ENCODE results near the gene THSD7B.

THSD7B gene

GRCh38 chr2:137700681-137701080, 935.3 kb downstream of the THSD7B start:
- no peaks in the 10 kb centered on the region for H3K36me3 Mint-ChIP-seq (ENCODE audit: low read depth)
- TF ChIP-seq, protein P1, sequence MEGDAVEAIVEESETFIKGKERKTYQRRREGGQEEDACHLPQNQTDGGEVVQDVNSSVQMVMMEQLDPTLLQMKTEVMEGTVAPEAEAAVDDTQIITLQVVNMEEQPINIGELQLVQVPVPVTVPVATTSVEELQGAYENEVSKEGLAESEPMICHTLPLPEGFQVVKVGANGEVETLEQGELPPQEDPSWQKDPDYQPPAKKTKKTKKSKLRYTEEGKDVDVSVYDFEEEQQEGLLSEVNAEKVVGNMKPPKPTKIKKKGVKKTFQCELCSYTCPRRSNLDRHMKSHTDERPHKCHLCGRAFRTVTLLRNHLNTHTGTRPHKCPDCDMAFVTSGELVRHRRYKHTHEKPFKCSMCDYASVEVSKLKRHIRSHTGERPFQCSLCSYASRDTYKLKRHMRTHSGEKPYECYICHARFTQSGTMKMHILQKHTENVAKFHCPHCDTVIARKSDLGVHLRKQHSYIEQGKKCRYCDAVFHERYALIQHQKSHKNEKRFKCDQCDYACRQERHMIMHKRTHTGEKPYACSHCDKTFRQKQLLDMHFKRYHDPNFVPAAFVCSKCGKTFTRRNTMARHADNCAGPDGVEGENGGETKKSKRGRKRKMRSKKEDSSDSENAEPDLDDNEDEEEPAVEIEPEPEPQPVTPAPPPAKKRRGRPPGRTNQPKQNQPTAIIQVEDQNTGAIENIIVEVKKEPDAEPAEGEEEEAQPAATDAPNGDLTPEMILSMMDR (IDR thresholded peaks at IDR 0.05), result no peak
- H3K27me3 Mint-ChIP-seq (ENCODE audit: low read depth, poor library complexity), result no peaks in the 10 kb centered on the region
- no peaks in the 10 kb centered on the region for H3K4me1 Mint-ChIP-seq
- peaks cover 4% of the 10 kb centered on the region for H3K9me3 Mint-ChIP-seq
- no peak overlapping the region for H3K27ac Mint-ChIP-seq
- no peak overlapping the region for H3K4me3 Mint-ChIP-seq
- no peak for DNase-seq

DNA sequence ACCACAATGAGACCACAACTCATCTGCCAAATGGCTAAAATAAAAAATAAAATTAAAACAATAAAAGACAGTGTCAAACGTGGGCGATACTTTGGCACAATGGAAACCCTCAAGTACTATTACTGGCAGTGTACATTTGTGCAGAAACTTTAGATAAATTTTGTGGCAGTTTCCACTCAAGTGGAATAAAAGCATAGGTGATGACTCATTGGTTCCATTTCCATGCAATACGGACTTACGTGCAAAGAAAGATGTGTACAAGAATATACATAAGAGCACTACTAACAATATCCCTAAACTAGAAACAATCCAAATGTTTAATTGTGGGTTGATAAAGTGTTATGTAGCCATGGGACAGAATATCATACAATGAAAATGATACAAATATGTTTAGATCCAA, 940.0 kb downstream of the THSD7B start:
- no peaks in the 10 kb centered on the region for H3K4me1 Mint-ChIP-seq
- no peaks in the 10 kb centered on the region for H3K36me3 Mint-ChIP-seq (ENCODE audit: low read depth)
- TF ChIP-seq, protein P1 (IDR thresholded peaks at IDR 0.05), result no peak
- DNase-seq, result no peak
- H3K4me3 Mint-ChIP-seq, result no peak overlapping the region
- H3K27ac Mint-ChIP-seq, result no peak overlapping the region
- H3K9me3 Mint-ChIP-seq, result peaks cover under 1% of the 10 kb centered on the region
- H3K27me3 Mint-ChIP-seq (ENCODE audit: low read depth, poor library complexity), result peaks cover 4% of the 10 kb centered on the region

DNA sequence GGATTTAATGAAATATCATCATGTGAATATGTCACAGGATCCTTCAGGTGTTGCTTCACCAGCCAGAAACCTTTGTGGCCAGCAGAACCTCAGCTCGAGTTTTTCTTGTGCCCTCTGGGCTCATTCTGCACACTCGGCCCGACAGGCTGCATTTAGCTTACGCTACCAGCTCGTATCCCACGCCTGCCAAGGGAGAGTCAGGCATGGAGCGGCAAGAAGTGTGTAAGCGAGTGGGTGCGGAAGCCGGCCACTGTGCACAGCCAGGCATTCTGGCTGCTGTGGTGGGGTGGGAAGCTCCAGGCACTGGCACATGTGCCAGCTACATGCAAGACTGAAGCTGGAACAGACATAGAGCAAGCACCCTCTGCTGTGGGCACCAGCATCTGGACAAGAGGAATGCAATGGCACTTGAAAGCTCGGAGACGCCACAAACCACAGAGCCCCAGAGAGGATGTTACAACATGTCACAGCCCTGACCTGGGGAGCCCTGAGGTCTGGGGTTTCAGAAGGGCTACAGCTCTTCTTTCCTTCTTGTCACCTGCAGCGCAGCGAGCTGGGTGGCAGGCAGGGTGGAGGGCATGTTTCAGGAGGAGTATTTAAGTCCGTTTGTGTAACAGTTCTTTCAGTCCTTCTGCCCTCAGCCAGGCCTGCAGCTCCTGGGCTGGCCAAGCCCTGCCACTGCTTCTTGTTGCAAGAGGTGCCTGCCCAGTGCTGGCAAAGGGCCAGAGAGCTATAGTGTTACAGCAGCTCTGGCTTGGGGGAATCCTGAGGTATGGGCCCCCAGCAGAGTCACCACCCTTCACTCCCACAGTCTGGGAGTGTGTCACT, 941.7 kb downstream of the THSD7B start:
- H3K27me3 Mint-ChIP-seq (ENCODE audit: low read depth, poor library complexity), result peaks cover 6% of the 10 kb centered on the region
- TF ChIP-seq, protein P1 (IDR thresholded peaks at IDR 0.05), result no peak
- H3K27ac Mint-ChIP-seq, result no peak overlapping the region
- H3K4me3 Mint-ChIP-seq, result no peak overlapping the region
- DNase-seq, result no peak
- peaks cover 15% of the 10 kb centered on the region for H3K9me3 Mint-ChIP-seq
- no peaks in the 10 kb centered on the region for H3K4me1 Mint-ChIP-seq
- no peaks in the 10 kb centered on the region for H3K36me3 Mint-ChIP-seq (ENCODE audit: low read depth)

DNA sequence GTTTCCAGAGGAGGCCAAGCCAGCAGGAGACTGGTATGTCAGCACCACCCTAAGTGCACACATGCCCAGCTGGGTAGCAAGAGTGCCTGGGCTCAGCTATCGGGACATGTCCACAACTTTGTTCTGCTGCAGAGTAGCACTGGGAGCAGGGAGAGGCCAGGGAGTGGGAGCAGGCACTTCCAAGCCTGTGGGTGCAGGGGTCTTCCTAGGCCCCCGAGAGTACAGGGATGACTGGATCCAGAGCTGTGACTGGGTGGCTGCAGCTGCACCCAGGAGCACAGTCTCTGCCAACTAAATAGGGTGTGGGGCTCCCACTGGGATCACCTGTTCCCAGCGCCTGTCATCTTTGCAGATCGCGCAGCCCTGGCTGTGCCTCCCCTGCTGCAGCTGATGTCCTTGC, 943.0 kb downstream of the THSD7B start:
- H3K27me3 Mint-ChIP-seq (ENCODE audit: low read depth, poor library complexity), result peaks cover 6% of the 10 kb centered on the region
- peaks cover 15% of the 10 kb centered on the region for H3K9me3 Mint-ChIP-seq
- H3K4me1 Mint-ChIP-seq, result no peaks in the 10 kb centered on the region
- no peaks in the 10 kb centered on the region for H3K36me3 Mint-ChIP-seq (ENCODE audit: low read depth)
- TF ChIP-seq, protein P1 (IDR thresholded peaks at IDR 0.05), result no peak
- DNase-seq, result no peak
- H3K4me3 Mint-ChIP-seq, result no peak overlapping the region
- H3K27ac Mint-ChIP-seq, result no peak overlapping the region

DNA sequence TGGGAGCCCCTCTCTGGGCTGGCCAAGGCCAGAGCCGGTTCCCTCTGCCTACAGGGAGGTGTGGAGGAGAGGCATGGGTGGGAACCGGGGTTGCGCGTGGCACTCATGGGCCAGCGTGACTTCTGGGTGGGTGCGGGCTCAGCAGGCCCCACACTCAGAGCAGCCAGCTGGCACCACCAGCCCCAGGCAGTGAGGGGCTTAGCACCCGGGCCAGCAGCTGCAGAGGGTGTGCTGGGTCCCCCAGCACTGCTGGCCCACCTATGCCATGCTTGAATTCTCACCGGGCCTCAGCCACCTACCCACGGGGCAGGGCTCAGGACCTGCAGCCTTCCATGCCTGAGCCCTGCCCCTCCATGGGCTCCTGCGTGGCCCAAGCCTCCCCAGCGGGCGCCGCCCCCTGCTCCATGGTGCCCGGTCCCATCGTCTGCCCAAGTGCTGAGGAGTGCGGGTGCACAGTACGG, 950.4 kb downstream of the THSD7B start:
- Mint-ChIP-seq H3K4me1 (no peaks in the 10 kb centered on the region), H3K27me3 (ENCODE audit: low read depth, poor library complexity) (no peaks in the 10 kb centered on the region)
- DNase-seq, result no peak

More for the DNA sequence above, 950.4 kb downstream of the THSD7B start:
- Mint-ChIP-seq H3K4me3 (no peak overlapping the region), H3K36me3 (ENCODE audit: low read depth) (no peaks in the 10 kb centered on the region), H3K27ac (no peak overlapping the region), H3K9me3 (peaks cover 10% of the 10 kb centered on the region)
- TF ChIP-seq, protein P1 (IDR thresholded peaks at IDR 0.05), result no peak

All from nephron progenitor cell (in vitro differentiated cells).